ENCODE measurements around the gene HES6. TPM values are rescaled to one million over a fixed set of nuclear protein-coding genes. Genes with fewer than 3 reads are reported as not detected.
A peak's percentile ranks its signal among the peaks of the same experiment; 100 is the strongest.

The HES6 gene
- total RNA-seq (ENCODE audit: unreplicated experiment): 5.0 TPM
- long read RNA-seq, partial matches to known transcripts: 0 of 2 reads
- long read RNA-seq, other reads (novel, unspliced or antisense): 0 of 2 reads

DNA sequence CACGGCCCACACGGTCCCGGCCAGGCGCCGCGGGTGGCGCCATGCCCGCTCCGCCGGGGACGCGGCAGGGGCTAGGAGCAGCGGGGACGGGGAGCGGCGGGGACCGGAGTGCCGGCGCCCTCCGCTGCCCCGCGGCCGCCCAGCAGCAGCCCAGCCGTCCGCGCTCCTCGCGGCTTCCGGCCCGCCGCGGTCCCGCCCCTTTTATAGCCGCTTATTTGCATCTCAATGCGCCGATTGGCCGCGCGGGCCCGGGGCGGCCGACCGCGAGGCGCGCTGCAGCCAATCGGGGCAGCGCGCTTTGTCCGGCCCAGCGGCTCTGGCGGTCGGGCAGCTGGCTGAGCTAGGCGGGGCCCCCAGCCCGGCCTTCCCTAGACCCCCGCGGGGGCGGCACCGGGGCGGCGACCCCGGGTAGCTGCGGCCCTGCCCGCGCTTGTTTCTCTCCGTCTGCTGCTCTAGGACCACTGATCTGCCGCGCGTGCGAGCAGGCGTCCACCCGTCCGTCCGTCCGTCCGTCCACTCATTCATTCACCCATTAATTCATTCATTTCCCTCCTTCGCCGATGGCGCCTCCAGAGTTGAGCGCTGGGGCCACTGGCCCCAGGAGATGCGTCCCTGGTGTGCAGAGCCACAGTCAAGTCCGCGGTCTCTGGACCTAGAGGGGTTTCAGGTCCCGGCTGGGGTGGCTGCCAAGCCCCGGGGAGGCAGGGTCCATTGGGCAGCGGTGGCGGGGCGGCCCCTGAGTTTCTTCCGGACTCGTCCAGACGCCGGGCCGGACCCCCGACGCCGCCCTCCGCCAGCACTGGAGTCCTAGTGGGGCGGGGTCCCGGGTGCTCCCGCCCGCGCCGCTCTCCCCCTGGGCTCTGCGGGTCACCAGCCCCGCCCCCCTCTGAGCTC lies at the start of gene HES6:
TSS of gene HES6 (minus strand) at position 176 of the 894 bp plus-strand sequence. CDS start at position 43, 133 bp downstream.
- peak within 1 kb of the TSS; percentile 88 for H3K4me3 Mint-ChIP-seq (ENCODE audit: unreplicated experiment)
- H3K4me1 Mint-ChIP-seq (ENCODE audit: unreplicated experiment): peaks cover 11% of the 10 kb centered on the region
- no peaks in the 10 kb centered on the region for H3K9me3 Mint-ChIP-seq (ENCODE audit: unreplicated experiment)
- H3K27me3 Mint-ChIP-seq (ENCODE audit: unreplicated experiment): peaks cover 31% of the 10 kb centered on the region
- H3K36me3 Mint-ChIP-seq (ENCODE audit: low read depth, unreplicated experiment): peaks cover 14% of the 10 kb centered on the region
- TF ChIP-seq, protein P1, sequence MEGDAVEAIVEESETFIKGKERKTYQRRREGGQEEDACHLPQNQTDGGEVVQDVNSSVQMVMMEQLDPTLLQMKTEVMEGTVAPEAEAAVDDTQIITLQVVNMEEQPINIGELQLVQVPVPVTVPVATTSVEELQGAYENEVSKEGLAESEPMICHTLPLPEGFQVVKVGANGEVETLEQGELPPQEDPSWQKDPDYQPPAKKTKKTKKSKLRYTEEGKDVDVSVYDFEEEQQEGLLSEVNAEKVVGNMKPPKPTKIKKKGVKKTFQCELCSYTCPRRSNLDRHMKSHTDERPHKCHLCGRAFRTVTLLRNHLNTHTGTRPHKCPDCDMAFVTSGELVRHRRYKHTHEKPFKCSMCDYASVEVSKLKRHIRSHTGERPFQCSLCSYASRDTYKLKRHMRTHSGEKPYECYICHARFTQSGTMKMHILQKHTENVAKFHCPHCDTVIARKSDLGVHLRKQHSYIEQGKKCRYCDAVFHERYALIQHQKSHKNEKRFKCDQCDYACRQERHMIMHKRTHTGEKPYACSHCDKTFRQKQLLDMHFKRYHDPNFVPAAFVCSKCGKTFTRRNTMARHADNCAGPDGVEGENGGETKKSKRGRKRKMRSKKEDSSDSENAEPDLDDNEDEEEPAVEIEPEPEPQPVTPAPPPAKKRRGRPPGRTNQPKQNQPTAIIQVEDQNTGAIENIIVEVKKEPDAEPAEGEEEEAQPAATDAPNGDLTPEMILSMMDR (IDR thresholded peaks at IDR 0.05; ENCODE audit: unreplicated experiment): no peak
- peak; percentile 89 for DNase-seq (ENCODE audit: low spot score)
- H3K27ac Mint-ChIP-seq (ENCODE audit: unreplicated experiment): no peak within 1 kb of the TSS

- Mint-ChIP-seq H3K9me3 (ENCODE audit: unreplicated experiment) (no peaks in the 10 kb centered on the region), H3K4me1 (ENCODE audit: unreplicated experiment) (peaks cover 15% of the 10 kb centered on the region), H3K27ac (ENCODE audit: unreplicated experiment) (peak overlapping the region; percentile 84), H3K4me3 (ENCODE audit: unreplicated experiment) (peak overlapping the region; percentile 88), H3K36me3 (ENCODE audit: low read depth, unreplicated experiment) (peaks cover under 1% of the 10 kb centered on the region), H3K27me3 (ENCODE audit: unreplicated experiment) (peaks cover 28% of the 10 kb centered on the region)
- TF ChIP-seq, protein P1 (IDR thresholded peaks at IDR 0.05; ENCODE audit: unreplicated experiment): no peak
- no peak for DNase-seq (ENCODE audit: low spot score)
These were observed 49.7 kb upstream of the HES6 start for GRCh38 chr2:238289574-238289973.

- Mint-ChIP-seq H3K27me3 (ENCODE audit: unreplicated experiment) (peaks cover 28% of the 10 kb centered on the region), H3K27ac (ENCODE audit: unreplicated experiment) (peak overlapping the region; percentile 84), H3K4me3 (ENCODE audit: unreplicated experiment) (peak overlapping the region; percentile 89), H3K36me3 (ENCODE audit: low read depth, unreplicated experiment) (peaks cover 4% of the 10 kb centered on the region), H3K4me1 (ENCODE audit: unreplicated experiment) (peaks cover 15% of the 10 kb centered on the region), H3K9me3 (ENCODE audit: unreplicated experiment) (no peaks in the 10 kb centered on the region)
- DNase-seq (ENCODE audit: low spot score): peak; percentile 97
- TF ChIP-seq, protein P1 (IDR thresholded peaks at IDR 0.05; ENCODE audit: unreplicated experiment): peak; percentile 16
These were observed 49.1 kb upstream of the HES6 start for GRCh38 chr2:238288650-238289573.

- Mint-ChIP-seq H3K4me3 (ENCODE audit: unreplicated experiment) (peak within 1 kb of the TSS; percentile 89), H3K36me3 (ENCODE audit: low read depth, unreplicated experiment) (peaks cover 4% of the 10 kb centered on the region)
These were observed 48.2 kb upstream of the HES6 start, which contains the start of gene PER2 for GRCh38 chr2:238287737-238288649. Gene PER2, minus strand, starts transcription at chr2:238288610. Its CDS starts 10,674 bp downstream, at chr2:238277936.

More at GRCh38 chr2:238287737-238288649, 48.2 kb upstream of the HES6 start, which contains the start of gene PER2:
- Mint-ChIP-seq H3K27me3 (ENCODE audit: unreplicated experiment) (peaks cover 28% of the 10 kb centered on the region), H3K9me3 (ENCODE audit: unreplicated experiment) (no peaks in the 10 kb centered on the region), H3K4me1 (ENCODE audit: unreplicated experiment) (peaks cover 18% of the 10 kb centered on the region), H3K27ac (ENCODE audit: unreplicated experiment) (peak within 1 kb of the TSS; percentile 89)
- TF ChIP-seq, protein P1 (IDR thresholded peaks at IDR 0.05; ENCODE audit: unreplicated experiment): no peak
- DNase-seq (ENCODE audit: low spot score): peak; percentile 49
